Right atrium auricular region (tissue), 2 donors: ENCODE measurements around the gene ERVH48-1. TPM values are rescaled to one million over a fixed set of nuclear protein-coding genes. Genes with fewer than 3 reads are reported as not detected.
"Not testable (repeated sequence)": the region's sequence is repeated elsewhere in the genome, so short reads cannot be mapped to it uniquely, and the experiment has no call there.

Source experiments
- DNase-seq: peaks from one replicate; pipeline ENCODE4 v3.0.0-alpha.2; 2019; ENCODE audit warnings: low spot score
- H3K27ac ChIP-seq, 2 donors: fragments of 200-600 bp; sonication (generic); 1 replicate in 1 of 2; 2 replicates in 1 of 2; pipeline ENCODE4 v1.5.1; 2016 to 2019
- H3K27me3 ChIP-seq, 2 donors: fragments of 200-600 bp; sonication (generic); one replicate each; pipeline versions ENCODE4 v1.5.1 to v1.6.0; 2017 to 2019
- H3K36me3 ChIP-seq: fragments of 200-600 bp; sonication (generic); one replicate; pipeline ENCODE4 v1.5.1; 2016
- H3K4me1 ChIP-seq, 2 donors: fragments of 200-600 bp; sonication (generic); one replicate each; pipeline versions ENCODE4 v1.5.1 to v1.6.0; 2017 to 2019
- H3K4me3 ChIP-seq, 2 donors: fragments of 200-600 bp; sonication (generic); 1 replicate in 1 of 2; 2 replicates in 1 of 2; pipeline ENCODE4 v1.5.1; 2017 to 2019; ENCODE audit warnings: mild to moderate bottlenecking in 1 of 2, moderate library complexity in 1 of 2
- H3K9me3 ChIP-seq, 2 donors: fragments of 200-600 bp; sonication (generic); one replicate each; pipeline ENCODE4 v1.5.1; 2019
- total RNA-seq, 2 donors: library from RNA; depleted of rRNA; stranded (reverse); fragments of >200 nt; gene quantifications; one replicate each; pipeline ENCODE4 v1.1.0, GENCODE V29; 2016
- TF ChIP-seq, protein P1 (sequence below), 2 donors: fragments of 200-600 bp; sonication (generic); IDR thresholded peaks; one replicate each; pipeline ENCODE4 v1.5.1; 2019; ENCODE audit warnings: antibody characterized with exemption in 2 of 2

The ERVH48-1 gene
- total RNA-seq, 2 donors from 2014 or later: not detected

GRCh38 chr21:42883921-42884320 is 41.5 kb downstream of the ERVH48-1 start:
- peaks cover 0 to 9% of the 10 kb centered on the region in 2 donors for H3K4me1 ChIP-seq
- TF ChIP-seq, protein P1, sequence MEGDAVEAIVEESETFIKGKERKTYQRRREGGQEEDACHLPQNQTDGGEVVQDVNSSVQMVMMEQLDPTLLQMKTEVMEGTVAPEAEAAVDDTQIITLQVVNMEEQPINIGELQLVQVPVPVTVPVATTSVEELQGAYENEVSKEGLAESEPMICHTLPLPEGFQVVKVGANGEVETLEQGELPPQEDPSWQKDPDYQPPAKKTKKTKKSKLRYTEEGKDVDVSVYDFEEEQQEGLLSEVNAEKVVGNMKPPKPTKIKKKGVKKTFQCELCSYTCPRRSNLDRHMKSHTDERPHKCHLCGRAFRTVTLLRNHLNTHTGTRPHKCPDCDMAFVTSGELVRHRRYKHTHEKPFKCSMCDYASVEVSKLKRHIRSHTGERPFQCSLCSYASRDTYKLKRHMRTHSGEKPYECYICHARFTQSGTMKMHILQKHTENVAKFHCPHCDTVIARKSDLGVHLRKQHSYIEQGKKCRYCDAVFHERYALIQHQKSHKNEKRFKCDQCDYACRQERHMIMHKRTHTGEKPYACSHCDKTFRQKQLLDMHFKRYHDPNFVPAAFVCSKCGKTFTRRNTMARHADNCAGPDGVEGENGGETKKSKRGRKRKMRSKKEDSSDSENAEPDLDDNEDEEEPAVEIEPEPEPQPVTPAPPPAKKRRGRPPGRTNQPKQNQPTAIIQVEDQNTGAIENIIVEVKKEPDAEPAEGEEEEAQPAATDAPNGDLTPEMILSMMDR (IDR thresholded peaks at IDR 0.05): no peak
- no peak for DNase-seq
- no peaks in the 10 kb centered on the region for H3K9me3 ChIP-seq
- no peaks in the 10 kb centered on the region for H3K27me3 ChIP-seq
- H3K4me3 ChIP-seq: no peak overlapping the region
- H3K27ac ChIP-seq: no peak overlapping the region
- no peaks in the 10 kb centered on the region for H3K36me3 ChIP-seq

GRCh38 chr21:42880352-42880751 is 45.1 kb downstream of the ERVH48-1 start:
- Histone ChIP-seq H3K4me1 (peaks cover 0 to 18% of the 10 kb centered on the region in 2 donors), H3K36me3 (no peaks in the 10 kb centered on the region), H3K27ac (no peak overlapping the region), H3K4me3 (peak overlapping the region in 1 of 2 donors; percentile 84), H3K27me3 (no peaks in the 10 kb centered on the region), H3K9me3 (no peaks in the 10 kb centered on the region)
- DNase-seq: no peak
- TF ChIP-seq, protein P1 (IDR thresholded peaks at IDR 0.05): no peak

GRCh38 chr21:42878993-42879787 is 46.2 kb downstream of the ERVH48-1 start, which contains the start of gene WDR4:
TSS of gene WDR4 (minus strand) at chr21:42879539. CDS start at chr21:42879495, 44 bp downstream.
- DNase-seq: peak; percentile 98

GRCh38 chr21:42878678-42878992 is 46.8 kb downstream of the ERVH48-1 start:
- peaks cover 0 to 18% of the 10 kb centered on the region in 2 donors for H3K4me1 ChIP-seq
- H3K36me3 ChIP-seq: peaks cover 3% of the 10 kb centered on the region

More at GRCh38 chr21:42878993-42879787, 46.2 kb downstream of the ERVH48-1 start, which contains the start of gene WDR4:
- TF ChIP-seq, protein P1 (IDR thresholded peaks at IDR 0.05): no peak
- Histone ChIP-seq H3K9me3 (no peaks in the 10 kb centered on the region), H3K27ac (peak within 1 kb of the TSS; percentile 77 to 84), H3K4me1 (peaks cover 0 to 18% of the 10 kb centered on the region in 2 donors), H3K36me3 (no peaks in the 10 kb centered on the region), H3K27me3 (no peaks in the 10 kb centered on the region), H3K4me3 (peak within 1 kb of the TSS; percentile 84 to 93)

GRCh38 chr21:42875811-42876210 is 49.6 kb downstream of the ERVH48-1 start:
- not testable (repeated sequence) for DNase-seq, H3K9me3 ChIP-seq, H3K27me3 ChIP-seq, H3K27ac ChIP-seq, H3K4me3 ChIP-seq
- peaks cover 0 to 18% of the 10 kb centered on the region in 2 donors for H3K4me1 ChIP-seq
- peaks cover 31% of the 10 kb centered on the region for H3K36me3 ChIP-seq

More at GRCh38 chr21:42878678-42878992, 46.8 kb downstream of the ERVH48-1 start:
- H3K27me3 ChIP-seq: no peaks in the 10 kb centered on the region
- TF ChIP-seq, protein P1 (IDR thresholded peaks at IDR 0.05): no peak
- no peak for DNase-seq
- H3K4me3 ChIP-seq: peak overlapping the region; percentile 84 to 93
- peak overlapping the region; percentile 77 to 84 for H3K27ac ChIP-seq
- no peaks in the 10 kb centered on the region for H3K9me3 ChIP-seq

- DNase-seq: no peak
- no peak overlapping the region for H3K27ac ChIP-seq
- peaks cover 0 to 1% of the 10 kb centered on the region in 2 donors for H3K4me1 ChIP-seq
- no peaks in the 10 kb centered on the region for H3K9me3 ChIP-seq
- TF ChIP-seq, protein P1 (IDR thresholded peaks at IDR 0.05): no peak
- H3K4me3 ChIP-seq: no peak overlapping the region
- H3K36me3 ChIP-seq: peaks cover 43% of the 10 kb centered on the region
- H3K27me3 ChIP-seq: no peaks in the 10 kb centered on the region
Measured at GRCh38 chr21:42873096-42873495, 52.3 kb downstream of the ERVH48-1 start.
